Hepatocyte (in vitro differentiated cells): Measurements from ENCODE around the gene HPS4. TPM values are rescaled to one million over a fixed set of nuclear protein-coding genes. Genes with fewer than 3 reads are reported as not detected.
"Not testable (repeated sequence)": the region's sequence is repeated elsewhere in the genome, so short reads cannot be mapped to it uniquely, and the experiment has no call there.

Experiments used
- DNase-seq: peaks from one replicate; pipeline ENCODE4 v3.0.0-alpha.2; 2016; ENCODE audit warnings: low spot score
- H2AFZ ChIP-seq: fragments of 200-600 bp; sonication (generic); 2 replicates; pipeline ENCODE4 v1.6.0; 2016; ENCODE audit warnings: antibody characterized with exemption, mild to moderate bottlenecking
- H3K27ac ChIP-seq: fragments of 200-600 bp; sonication (generic); 2 replicates; pipeline ENCODE4 v1.5.1; 2016; ENCODE audit warnings: mild to moderate bottlenecking
- H3K27me3 ChIP-seq: fragments of 200-600 bp; sonication (generic); 2 replicates; pipeline ENCODE4 v1.6.1; 2016
- H3K36me3 ChIP-seq: fragments of 200-600 bp; sonication (generic); replicated peaks from 2 replicates; pipeline ENCODE4 v1.5.1; 2016; ENCODE audit warnings: low read depth; ENCODE audit not compliant: insufficient read depth
- H3K4me1 ChIP-seq: fragments of 200-600 bp; sonication (generic); 2 replicates; pipeline ENCODE4 v1.5.1; 2016; ENCODE audit warnings: mild to moderate bottlenecking, moderate library complexity; ENCODE audit not compliant: insufficient read depth
- H3K4me2 ChIP-seq: fragments of 200-600 bp; sonication (generic); 2 replicates; pipeline ENCODE4 v1.6.0; 2016
- H3K4me3 ChIP-seq: fragments of 200-600 bp; sonication (generic); 2 replicates; pipeline ENCODE4 v1.5.1; 2016; ENCODE audit warnings: mild to moderate bottlenecking
- H3K79me2 ChIP-seq: fragments of 200-600 bp; sonication (generic); 2 replicates; pipeline ENCODE4 v1.6.0; 2017; ENCODE audit warnings: mild to moderate bottlenecking
- H3K9me2 ChIP-seq: fragments of 200-600 bp; sonication (generic); replicated peaks from 2 replicates; pipeline ENCODE4 v1.6.0; 2017; ENCODE audit warnings: mild to moderate bottlenecking; ENCODE audit not compliant: insufficient read depth
- H3K9me3 ChIP-seq: fragments of 200-600 bp; sonication (generic); 2 replicates; pipeline ENCODE4 v1.5.1; 2016; ENCODE audit warnings: low read depth, mild to moderate bottlenecking
- H4K20me1 ChIP-seq: fragments of 200-600 bp; sonication (generic); 2 replicates; pipeline ENCODE4 v1.6.0; 2016; ENCODE audit warnings: mild to moderate bottlenecking; ENCODE audit not compliant: insufficient read depth, poor library complexity, severe bottlenecking
- CTCF ChIP-seq: fragments of 200-600 bp; sonication (generic); IDR thresholded peaks from 2 replicates; pipeline ENCODE4 v1.5.1; 2016; ENCODE audit warnings: antibody characterized with exemption, mild to moderate bottlenecking; ENCODE audit not compliant: poor library complexity
- EZH2 ChIP-seq: fragments of 200-600 bp; sonication (generic); IDR thresholded peaks from 2 replicates; pipeline ENCODE4 v1.6.1; 2016; ENCODE audit warnings: antibody characterized with exemption, mild to moderate bottlenecking, borderline replicate concordance
- EZH2phosphoT487 ChIP-seq: fragments of 200-600 bp; sonication (generic); IDR thresholded peaks from one replicate; pipeline ENCODE4 v1.6.1; 2018; ENCODE audit warnings: antibody characterized with exemption, mild to moderate bottlenecking, low read depth, moderate library complexity; ENCODE audit not compliant: unreplicated experiment, severe bottlenecking
- WGBS: methylation state at CpG from one replicate; pipeline ENCODE4 v1.1.6; 2016; ENCODE audit warnings: low lambda C conversion rate; ENCODE audit errors: missing lambda C conversion rate; 5-methylcytosine and 5-hydroxymethylcytosine counted together
- polyA plus RNA-seq: library from polyadenylated mRNA; unstranded; fragments of >200 nt; fragmentation: Nextera tagmentation; extraction: Ambion mirVana; gene quantifications from 2 replicates; pipeline ENCODE4 v1.2.1, GENCODE V29; 2016
- total RNA-seq: library from RNA; depleted of rRNA; stranded (reverse); fragments of >200 nt; gene quantifications from 2 replicates; pipeline ENCODE4 v1.2.3, GENCODE V29; 2014

The HPS4 gene
- 20.5 and 36.7 TPM in 2 replicates for total RNA-seq
- polyA plus RNA-seq: 20.2 and 28.5 TPM in 2 replicates

GRCh38 chr22:26483439-26484359 is at the start of gene HPS4, which contains the start of gene SRRD:
TSS of gene HPS4 (minus strand) at chr22:26483783. CDS start at chr22:26481762, 2,021 bp downstream.
TSS of gene SRRD (plus strand) at chr22:26483877. CDS start at chr22:26483891, 14 bp downstream.
- Histone ChIP-seq H3K4me2 (peak within 1 kb of the TSS; percentile 79), H4K20me1 (no peaks in the 10 kb centered on the region), H3K79me2 (peaks cover 52% of the 10 kb centered on the region), H3K36me3 (no peaks in the 10 kb centered on the region), H3K9me2 (no peaks in the 10 kb centered on the region), H3K27ac (peak within 1 kb of the TSS; percentile 99), H2AFZ (peak within 1 kb of the TSS; percentile 86), H3K9me3 (no peaks in the 10 kb centered on the region), H3K27me3 (no peaks in the 10 kb centered on the region), H3K4me1 (peaks cover 28% of the 10 kb centered on the region), H3K4me3 (peak within 1 kb of the TSS; percentile 91)
- WGBS: 1% methylated on average over 67 of the region's 85 CpGs
- peak; percentile 98 for DNase-seq
- TF ChIP-seq CTCF (no peak), EZH2 (no peak), EZH2phosphoT487 (no peak)

- H3K79me2 ChIP-seq: no peaks in the 10 kb centered on the region
- no peak for DNase-seq
- no peak overlapping the region for H3K4me3 ChIP-seq
- no peaks in the 10 kb centered on the region for H3K9me3 ChIP-seq
- H3K27ac ChIP-seq: no peak overlapping the region
- no peaks in the 10 kb centered on the region for H4K20me1 ChIP-seq
- no peaks in the 10 kb centered on the region for H3K36me3 ChIP-seq
- TF ChIP-seq EZH2: no peak
- no peak for TF ChIP-seq EZH2phosphoT487
- TF ChIP-seq CTCF: no peak
- H2AFZ ChIP-seq: no peak overlapping the region
- peaks cover under 1% of the 10 kb centered on the region for H3K4me1 ChIP-seq
- H3K4me2 ChIP-seq: no peak overlapping the region
- WGBS: 79% methylated on average over 2 of the region's 2 CpGs
- no peaks in the 10 kb centered on the region for H3K27me3 ChIP-seq
- H3K9me2 ChIP-seq: no peaks in the 10 kb centered on the region
Observed at GRCh38 chr22:26529345-26529744, 45.8 kb upstream of the HPS4 start.

GRCh38 chr22:26528518-26528917 is 44.9 kb upstream of the HPS4 start:
- not testable (repeated sequence) for H4K20me1 ChIP-seq, H3K79me2 ChIP-seq, H3K4me2 ChIP-seq, H3K9me2 ChIP-seq, H3K4me1 ChIP-seq, DNase-seq, H3K27ac ChIP-seq, H3K9me3 ChIP-seq, H3K4me3 ChIP-seq, H3K36me3 ChIP-seq, H3K27me3 ChIP-seq, H2AFZ ChIP-seq
- 98% methylated on average over 9 of the region's 9 CpGs for WGBS

- Histone ChIP-seq H3K9me3 (no peaks in the 10 kb centered on the region), H3K36me3 (no peaks in the 10 kb centered on the region), H3K4me2 (no peak overlapping the region), H4K20me1 (no peaks in the 10 kb centered on the region), H2AFZ (no peak overlapping the region), H3K4me1 (no peaks in the 10 kb centered on the region), H3K27me3 (no peaks in the 10 kb centered on the region), H3K27ac (no peak overlapping the region), H3K4me3 (no peak overlapping the region), H3K9me2 (no peaks in the 10 kb centered on the region), H3K79me2 (no peaks in the 10 kb centered on the region)
- WGBS: 87% methylated on average over 15 of the region's 15 CpGs
- TF ChIP-seq CTCF (no peak), EZH2 (no peak), EZH2phosphoT487 (no peak)
- DNase-seq: no peak
Observed at GRCh38 chr22:26527574-26528465, 44.2 kb upstream of the HPS4 start.
